ENCODE results near the gene PPWD1.
"Not testable (repeated sequence)": the region's sequence is repeated elsewhere in the genome, so short reads cannot be mapped to it uniquely, and the experiment has no call there.

The PPWD1 gene

DNA sequence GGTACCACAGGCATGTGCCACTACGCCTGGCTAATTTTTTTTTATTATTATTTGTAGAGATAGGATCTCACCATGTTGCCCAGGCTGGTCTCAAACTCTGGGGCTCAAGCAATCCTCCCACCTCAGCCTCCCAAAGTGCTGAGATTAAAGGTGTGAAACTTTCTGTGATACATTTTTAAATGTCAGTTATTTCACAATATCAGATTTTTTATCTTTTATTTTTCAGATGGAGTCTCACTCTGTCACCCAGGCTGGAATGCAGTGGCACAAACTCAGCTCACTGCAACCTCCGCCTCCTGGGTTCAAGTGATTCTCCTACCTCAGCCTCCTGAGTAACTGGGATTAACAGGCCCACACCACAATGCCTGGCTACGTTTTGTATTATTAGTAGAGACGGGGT is 58.9 kb downstream of the PPWD1 start:
- DNase-seq (ENCODE audit: extremely low spot score, insufficient read length, low read depth); FAIRE-seq: not testable (repeated sequence)

- no peak for DNase-seq (ENCODE audit: extremely low spot score, insufficient read length, low read depth)
- no peak for FAIRE-seq
Measured at GRCh38 chr5:65623482-65623881, 60.4 kb downstream of the PPWD1 start.

DNA sequence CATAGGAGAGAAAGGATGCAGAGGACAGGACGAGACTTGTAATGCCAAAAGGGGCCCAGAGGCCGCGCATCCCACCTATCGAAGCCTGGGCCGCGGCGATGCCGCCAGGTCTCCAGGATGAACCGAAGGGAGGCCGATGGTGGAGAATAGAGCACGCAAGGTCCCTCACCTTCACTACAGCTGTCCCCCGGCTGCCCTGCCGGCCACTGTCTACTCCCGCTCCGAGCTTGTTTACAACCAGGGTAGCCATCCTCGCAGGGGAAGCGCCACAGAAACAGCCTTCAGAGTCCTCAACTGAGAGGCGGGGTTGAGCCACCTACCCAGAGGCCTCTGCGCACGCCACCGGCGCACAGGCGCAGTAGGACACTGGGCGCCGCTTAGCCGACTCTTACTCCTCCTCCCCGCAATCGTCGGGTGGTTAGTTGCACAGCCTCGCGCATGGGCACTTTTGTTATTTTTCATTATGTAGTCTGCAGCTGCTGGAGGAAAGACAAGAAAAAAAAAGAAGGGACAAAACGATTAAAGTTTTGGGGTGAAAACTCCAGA is 61.0 kb downstream of the PPWD1 start, which contains the start of gene TRIM23:
TRIM23 (minus strand) TSS at position 309 of the 546 bp plus-strand sequence; CDS start at position 250, 59 bp downstream.
- DNase-seq (ENCODE audit: extremely low spot score, insufficient read length, low read depth) (peak; percentile 79), FAIRE-seq (no peak)

DNA sequence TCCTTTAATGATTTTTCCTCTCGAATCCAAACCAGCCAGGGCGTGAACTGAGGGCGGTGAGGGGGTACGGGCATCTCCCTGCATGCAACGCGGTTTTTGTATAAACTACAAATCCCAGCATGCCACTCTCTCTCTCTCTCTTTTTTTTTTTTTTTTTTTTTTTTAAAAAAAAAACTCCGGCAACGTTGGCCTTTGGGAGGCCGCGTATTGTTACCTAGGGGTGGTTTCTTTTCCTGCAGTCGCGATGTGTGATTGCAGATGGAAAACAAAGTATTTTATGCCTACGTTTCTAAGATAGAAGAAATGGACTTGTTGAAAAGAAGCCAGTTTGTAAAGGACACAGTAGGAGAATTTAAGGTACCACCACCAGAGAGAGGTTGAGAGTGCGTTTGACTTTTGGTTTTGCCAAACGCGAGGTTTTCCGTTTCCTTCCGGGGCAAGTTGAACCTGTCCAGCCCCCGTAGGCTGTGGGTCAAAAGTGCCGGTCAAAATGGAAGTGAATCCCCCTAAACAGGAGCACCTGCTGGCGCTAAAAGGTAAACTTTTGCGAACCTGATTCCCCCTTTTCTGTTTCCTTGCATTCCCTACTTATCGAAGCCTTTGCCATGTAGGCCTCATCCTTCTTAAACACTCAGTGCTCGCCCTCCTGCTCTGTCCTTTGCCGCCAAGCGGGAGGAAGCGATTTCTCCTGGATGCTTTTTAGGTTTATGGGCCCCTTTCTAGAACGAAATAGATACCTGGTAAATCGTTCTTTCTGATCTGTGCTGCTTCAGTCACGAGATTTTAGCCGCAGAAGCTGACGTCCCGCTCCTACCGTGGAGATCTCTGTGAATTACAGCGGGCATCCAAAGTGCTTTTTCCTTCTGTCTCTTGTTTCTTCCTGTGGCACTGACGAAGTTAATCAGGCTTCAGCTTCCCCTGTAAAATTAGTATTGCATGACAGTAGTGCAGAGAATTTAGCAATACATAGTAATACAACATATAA is 61.8 kb downstream of the PPWD1 start, which contains the start of the genes SHLD3 and TRAPPC13:
SHLD3 (plus strand) TSS at position 457 of the 985 bp plus-strand sequence. CDS start 4,561 bp downstream, outside the sequence.
TRAPPC13 (plus strand) TSS at position 457 of the 985 bp plus-strand sequence; CDS start at position 491, 34 bp downstream.
- peak; percentile 23 for DNase-seq (ENCODE audit: extremely low spot score, insufficient read length, low read depth)
- FAIRE-seq: peak; percentile 91

GRCh38 chr5:65625743-65626142 is 62.6 kb downstream of the PPWD1 start:
- FAIRE-seq (no peak), DNase-seq (ENCODE audit: extremely low spot score, insufficient read length, low read depth) (no peak)

DNA sequence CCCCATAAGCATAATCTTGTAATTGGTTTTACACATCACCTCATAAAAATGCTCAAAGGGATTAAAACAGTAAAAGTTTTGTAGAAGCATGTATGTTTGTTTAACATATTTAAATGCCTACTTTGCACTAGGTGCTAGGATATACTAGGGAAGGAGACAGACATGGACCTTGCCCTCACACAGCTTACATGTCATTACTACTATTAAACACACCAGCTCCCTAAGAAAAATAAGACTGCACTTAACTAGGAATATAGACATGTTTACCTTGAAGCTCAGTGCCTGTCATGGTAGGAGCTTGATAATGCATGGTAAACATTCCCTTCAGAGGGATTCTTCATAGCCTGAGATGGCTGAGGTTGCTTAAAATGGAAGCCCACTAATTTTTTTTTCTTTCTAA is 67.9 kb downstream of the PPWD1 start:
- no peak for DNase-seq (ENCODE audit: extremely low spot score, insufficient read length, low read depth)
- FAIRE-seq: no peak
